NCI-H2196 treated with DMSO at 0.1 percent for 48 hours (cell line): Measurements from ENCODE around the gene ISOC2.
"Not testable (repeated sequence)": the region's sequence is repeated elsewhere in the genome, so short reads cannot be mapped to it uniquely, and the experiment has no call there.

Experiments used
- DNase-seq: peaks from one replicate; lab custom pipeline; 2025; ENCODE audit not compliant: unreplicated experiment; lab: John Stamatoyannopoulos, UW

ISOC2 gene

GRCh38 chr19:55460670-55461258 lies 678 bp downstream of the ISOC2 start:
- peak; percentile 20 for DNase-seq

GRCh38 chr19:55459950-55460657 lies 1.3 kb downstream of the ISOC2 start:
- no peak for DNase-seq

- no peak for DNase-seq
Observed at GRCh38 chr19:55459551-55459949, 1.9 kb downstream of the ISOC2 start.

DNA sequence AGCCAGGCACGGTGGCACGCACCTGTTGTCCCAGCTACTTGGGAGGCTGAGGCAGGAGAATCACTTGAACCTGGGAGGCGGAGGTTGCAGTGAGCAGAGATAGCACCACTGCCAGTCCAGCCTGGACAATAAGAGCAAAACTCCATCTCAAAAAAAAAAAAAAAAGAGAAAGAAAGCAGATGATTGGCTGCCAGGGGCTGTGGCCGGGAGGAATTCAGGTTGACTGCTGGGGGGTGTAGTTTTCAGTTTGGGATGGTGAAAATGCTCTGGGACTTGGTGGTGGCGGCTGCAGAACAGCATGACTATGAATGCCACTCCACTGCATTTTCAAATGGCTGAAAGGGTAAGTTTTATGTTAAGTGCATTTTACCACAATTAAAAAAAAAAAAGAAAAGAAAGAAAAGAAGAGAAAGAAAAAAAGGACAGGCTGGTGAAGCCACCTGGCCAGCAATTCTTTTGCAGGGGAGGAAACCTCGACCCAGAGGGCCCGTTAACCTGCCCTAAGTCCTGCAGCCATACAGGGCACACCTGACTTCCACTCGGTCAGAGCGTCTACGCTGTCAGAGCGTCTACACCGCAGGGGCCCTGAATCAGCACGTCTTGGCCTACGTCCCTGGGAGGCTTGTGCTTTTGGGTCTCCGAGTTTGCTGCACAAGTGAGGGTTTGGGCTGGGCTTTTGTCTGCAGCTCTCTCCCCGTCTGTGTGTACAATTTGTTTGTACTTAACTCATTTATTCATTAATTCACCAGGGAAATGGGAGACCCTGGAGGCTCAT lies 3.6 kb downstream of the ISOC2 start:
- DNase-seq = no peak

- DNase-seq = no peak
Observed at GRCh38 chr19:55456347-55456746, 5.1 kb downstream of the ISOC2 start.

GRCh38 chr19:55455576-55456235 lies 5.7 kb downstream of the ISOC2 start:
- DNase-seq = no peak

GRCh38 chr19:55454787-55455243 lies 6.6 kb downstream of the ISOC2 start:
- peak; percentile 23 for DNase-seq

GRCh38 chr19:55453511-55454260 lies 7.8 kb downstream of the ISOC2 start:
- no peak for DNase-seq

DNA sequence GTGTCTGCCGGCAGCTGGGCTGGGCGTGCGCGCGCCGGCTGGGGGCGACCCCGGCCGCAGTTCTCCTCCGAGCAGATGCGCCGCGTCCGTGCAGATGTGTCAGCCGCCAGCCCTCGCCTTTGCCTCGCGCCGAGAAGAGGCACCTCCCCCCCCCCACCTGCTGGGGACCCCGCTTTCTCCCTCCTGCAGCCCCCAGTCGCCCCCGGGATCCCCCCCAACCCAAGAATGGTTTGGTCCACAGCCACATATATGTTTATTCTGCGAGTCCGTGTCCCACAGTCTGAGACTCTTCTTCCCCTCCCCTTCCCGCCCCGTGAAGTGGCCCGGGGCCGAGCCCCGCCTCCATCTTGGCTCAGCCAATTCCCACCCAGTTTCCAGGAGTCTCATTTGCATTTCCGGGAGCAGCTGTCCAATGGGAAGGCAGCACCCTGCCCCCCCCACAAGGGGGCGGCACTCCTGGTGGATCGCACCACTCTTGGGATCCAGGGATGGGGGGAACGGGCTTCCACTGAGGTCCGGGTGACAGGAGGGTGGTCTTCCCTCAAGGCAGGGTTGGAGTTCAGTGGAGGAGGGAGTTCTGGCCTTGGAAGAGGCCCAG lies 8.6 kb downstream of the ISOC2 start:
- peak; percentile 86 for DNase-seq

DNA sequence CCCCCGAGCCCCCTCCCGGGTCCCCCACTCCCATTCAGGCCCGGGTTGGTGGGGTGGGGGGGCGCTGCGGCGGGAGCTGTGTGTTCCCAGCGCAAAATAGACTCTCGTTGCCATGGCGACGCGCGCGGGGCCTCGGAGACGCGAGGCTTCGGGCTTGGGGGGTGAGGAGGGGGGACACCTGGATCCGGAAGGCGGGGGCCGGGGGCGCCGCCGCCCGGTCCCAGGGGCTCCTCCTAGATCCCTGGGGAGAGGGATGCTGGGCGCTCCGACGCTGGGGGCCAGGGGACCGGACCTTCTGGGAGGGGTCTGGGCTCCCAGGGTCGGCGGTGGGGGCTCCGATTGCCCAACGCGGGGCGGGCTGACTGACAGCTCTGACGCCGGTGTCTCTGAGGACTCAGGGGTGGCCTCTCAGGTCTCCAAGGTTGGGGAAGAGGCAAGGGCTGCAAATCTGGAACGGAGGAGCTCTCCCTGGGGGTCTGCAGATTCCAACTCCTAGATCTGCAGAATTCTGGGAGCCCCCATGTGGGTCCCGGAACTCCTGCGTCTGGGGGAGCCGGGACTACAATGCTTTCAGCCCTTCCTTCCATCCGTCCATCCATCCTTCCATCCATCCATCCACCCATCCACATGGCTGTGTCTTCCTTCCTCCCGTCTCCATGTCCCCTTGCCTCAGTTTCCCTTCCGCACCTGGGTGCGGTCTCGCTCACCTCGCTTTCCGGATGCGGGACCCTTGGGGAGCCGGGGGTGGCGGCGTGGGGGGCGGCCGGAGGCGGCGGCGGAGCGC lies 9.3 kb downstream of the ISOC2 start:
- DNase-seq = no peak

DNA sequence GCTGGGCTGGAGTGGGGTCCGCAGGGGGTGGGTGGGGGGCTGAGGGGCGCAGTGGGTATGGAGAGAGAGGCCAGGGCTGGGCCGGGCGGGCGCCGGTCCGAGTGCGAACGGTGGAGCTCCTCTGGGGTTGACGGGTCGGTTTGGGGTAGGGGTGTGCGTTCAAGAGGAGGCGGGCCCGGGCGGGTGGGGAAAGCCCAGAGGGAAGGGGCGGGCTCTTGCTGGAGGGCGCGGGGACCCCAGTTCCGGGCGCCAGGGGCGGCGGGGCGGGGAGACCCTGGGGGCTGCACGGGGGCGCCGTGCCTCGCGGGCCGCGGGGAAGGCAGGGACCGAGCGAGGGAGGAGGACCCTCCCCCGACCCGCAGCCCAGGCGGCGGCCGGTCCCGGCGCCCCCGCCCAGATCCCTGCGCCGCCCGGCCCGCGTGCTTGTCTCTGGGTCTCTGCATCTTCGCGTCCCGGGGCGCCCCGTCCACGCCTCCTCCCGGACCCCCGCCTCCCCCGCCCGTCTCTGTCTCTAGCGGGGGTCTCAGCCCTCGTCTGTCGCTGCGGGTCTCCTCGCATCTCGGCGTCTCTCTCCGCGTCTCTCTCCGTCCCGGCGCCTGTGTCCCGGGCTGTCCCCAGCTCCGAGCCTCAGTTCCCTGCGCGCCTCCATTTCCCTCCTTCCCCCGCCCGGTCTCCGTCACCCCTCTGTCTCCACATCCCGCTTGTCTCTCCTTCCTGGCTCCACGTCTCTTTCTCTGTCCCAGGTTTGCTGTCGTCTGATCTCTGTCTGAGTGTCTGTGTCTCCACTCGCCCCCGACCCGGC lies 10.1 kb downstream of the ISOC2 start:
- no peak for DNase-seq

DNA sequence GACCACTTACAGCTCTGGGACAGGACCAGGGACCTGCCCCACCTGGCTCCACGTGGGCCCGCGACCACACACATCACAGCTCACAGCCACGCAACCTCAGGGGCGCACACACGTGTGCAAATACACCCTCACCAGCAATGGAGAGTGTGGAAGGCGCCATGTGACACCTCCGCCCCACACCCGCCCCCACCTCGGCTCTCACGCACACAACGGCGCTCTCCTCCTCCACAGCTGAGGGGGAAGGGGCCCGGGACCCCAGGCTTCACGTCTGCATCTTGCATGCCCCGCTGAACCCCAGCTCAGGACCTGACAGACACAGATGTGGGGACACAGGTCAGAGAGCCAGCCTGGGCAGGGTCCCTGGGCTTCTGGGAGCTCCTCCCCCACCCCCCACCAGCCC lies 12.0 kb downstream of the ISOC2 start:
- DNase-seq = no peak

DNA sequence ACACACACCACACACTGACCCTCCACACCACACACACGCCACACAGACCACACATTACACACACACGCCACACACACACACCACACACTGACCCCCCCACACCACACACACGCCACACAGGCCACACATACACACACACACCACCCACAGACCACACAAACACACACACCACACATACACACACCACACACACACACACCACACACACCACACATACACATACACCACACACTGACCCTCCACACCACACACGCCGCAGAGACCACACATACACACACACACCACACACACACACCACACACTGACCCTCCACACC lies 13.3 kb downstream of the ISOC2 start:
- DNase-seq = not testable (repeated sequence)

- peak; percentile 71 for DNase-seq
Observed at GRCh38 chr19:55447421-55448174, 13.8 kb downstream of the ISOC2 start.

- DNase-seq = no peak
Observed at GRCh38 chr19:55446060-55446459, 15.4 kb downstream of the ISOC2 start.

- no peak for DNase-seq
Observed at GRCh38 chr19:55444646-55445045, 16.8 kb downstream of the ISOC2 start.

DNA sequence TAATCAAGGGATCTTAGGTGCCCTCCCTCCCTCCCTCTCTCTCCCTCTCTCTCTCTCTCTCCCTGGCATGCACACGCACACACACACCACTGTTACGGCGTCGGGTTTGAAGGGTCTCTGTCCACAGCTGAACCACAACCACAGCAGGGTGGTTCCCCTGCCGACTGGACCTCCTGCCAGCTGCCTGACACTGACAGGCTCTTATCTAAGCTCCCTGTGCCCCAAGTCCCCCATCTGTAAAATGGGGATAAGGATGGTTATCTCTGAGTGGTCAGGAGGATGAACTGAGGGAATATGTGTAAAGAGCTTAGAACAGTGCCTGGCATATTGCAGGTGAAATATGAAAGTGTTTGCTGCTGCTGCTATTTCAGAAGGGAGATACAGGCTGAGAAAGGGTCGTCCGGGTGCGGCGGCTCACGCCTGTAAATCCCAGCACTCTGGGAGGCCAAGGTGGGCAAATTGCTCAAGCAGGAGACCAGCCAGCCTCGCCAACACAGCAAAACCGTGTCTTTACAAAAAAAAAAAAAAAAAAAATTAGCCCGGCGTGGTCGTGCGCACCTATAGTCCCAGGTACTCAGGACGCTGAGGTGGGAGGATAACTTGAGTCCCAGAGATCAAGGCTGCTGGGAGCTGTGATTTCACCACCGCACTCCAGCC lies 17.5 kb downstream of the ISOC2 start:
- no peak for DNase-seq
